HG03558 (cell line): ENCODE results near the gene SKI.
"Not testable (repeated sequence)": the region's sequence is repeated elsewhere in the genome, so short reads cannot be mapped to it uniquely, and the experiment has no call there.

Experiments
- ATAC-seq: cut with Tn5 transposase; IDR thresholded peaks from one replicate; pipeline ENCODE4 v1.9.1; 2021; ENCODE audit warnings: moderate number of reproducible peaks; ENCODE audit not compliant: unreplicated experiment; ENCODE audit errors: extremely low read depth

The SKI gene

DNA sequence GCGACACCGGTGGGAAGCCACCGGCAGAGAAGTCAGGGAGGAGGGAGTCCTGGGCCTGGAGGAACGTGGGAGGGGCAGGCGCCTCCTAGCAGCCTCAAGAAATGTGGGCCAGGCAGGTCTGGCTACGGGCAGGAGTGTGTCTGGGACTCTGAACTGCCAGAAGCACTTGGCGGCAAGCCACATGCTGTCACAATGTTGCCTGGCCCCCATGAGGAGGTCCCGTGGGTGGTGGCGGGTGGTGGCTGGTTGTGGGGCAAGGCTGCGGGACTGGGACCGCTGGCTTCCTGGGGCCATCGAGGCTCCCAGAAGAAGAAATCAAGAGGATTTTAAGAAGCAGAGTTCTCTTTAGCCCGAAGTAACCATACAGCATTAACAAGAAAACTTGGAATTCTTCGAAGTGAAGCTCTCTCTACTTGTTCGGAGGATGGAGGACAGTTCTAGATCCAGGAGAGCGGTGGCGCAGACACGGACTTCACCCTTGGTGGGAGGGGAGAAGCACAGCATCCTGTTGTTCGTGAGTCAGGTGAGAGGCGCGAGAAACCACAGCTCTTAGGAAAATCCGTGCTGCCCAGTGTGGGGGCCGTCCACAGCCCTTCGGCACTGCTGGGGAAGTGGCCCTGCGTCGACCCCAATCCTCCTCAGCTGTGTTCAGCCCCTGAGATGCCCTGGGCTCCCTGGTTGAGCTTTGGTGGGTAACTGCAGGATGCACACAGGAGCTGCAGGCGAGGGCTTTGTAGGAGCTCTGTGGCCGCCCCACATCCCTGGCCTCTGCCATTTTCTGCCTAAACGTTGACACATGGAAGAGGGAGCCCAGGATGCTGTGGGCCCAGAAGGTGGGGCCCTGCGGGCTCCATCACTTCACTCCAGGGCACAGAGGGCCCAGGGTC, 12.4 kb downstream of the SKI start:
- no peak for ATAC-seq

DNA sequence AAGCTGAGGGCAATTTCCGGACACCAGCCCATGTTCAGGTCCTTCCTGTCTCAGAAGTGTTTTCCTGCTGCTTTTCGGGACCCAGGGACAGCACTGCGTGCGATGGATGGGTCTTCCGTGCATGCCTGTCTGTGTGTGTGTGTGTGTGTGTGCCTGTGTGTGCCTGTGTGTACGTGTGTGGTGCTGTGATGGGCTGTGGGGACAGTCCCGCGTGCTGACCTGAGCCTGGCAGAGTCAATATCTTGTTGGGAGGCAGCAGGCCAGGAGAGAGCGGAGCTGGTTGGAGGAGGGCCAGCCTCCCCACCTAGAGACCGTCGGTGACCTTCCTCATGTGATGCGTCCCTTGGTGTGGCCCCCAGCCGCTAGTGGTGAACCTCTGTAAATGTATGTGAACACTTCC, 13.7 kb downstream of the SKI start:
- ATAC-seq = no peak

DNA sequence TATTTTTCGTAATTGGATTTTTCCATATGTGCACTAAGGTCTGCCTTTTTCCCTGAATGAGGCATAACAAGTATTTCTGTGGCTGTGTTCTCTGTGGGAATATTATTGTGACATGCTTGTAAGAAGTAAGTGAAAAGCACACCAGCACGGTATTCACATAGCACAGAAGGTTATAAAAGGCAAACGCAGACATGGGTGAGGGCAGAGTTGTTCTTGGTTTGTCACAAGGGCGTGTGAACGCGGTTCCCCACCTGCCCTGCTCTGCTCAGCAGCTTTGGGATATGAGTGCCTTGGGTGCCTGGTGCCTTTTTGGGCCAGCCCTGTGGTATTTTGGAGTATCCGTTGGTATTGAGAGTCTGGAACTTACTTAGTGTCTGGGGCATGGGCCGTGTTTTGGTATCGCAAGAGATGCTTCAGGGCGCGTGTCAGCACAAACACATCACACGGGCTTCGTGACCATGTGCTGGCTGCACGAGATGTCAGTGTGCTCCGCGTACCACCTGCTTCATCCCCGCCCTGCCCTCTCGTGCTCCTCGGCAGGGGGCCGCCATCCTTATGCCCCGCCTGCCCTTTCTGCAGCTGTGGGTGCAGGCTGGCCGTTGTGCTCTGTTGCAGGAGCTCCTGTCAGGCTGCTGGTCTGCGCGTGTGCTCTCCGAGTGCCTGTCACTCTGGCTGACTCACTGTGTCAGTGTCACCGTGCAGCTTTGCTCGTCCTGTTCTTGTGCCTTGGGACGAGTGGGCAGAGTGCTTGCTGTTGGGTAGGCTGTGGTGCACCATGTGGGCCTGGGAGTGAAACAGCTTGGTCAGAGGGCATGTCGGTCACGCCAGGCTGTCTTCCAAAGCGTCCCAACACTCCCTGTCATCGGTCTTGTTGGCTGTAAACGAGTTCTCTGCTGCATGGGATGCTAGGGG, 15.0 kb downstream of the SKI start:
- no peak for ATAC-seq

DNA sequence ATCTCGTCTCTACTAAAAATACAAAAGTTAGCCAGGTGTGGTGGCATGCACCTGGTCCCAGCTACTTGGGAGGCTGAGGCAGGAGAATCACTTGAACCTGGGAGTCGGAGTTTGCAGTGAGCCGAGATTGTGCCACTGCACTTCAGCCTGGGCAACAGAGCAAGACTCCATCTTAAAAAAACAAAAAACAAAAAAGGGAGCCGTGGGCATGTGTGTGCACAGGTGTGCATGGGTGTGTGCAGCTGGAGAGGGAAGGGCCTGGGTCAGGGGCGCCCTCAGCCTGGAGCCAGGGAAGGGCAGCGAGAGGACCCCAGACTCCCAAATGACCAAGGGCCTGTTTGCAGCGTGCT, 18.9 kb downstream of the SKI start:
- ATAC-seq = not testable (repeated sequence)

DNA sequence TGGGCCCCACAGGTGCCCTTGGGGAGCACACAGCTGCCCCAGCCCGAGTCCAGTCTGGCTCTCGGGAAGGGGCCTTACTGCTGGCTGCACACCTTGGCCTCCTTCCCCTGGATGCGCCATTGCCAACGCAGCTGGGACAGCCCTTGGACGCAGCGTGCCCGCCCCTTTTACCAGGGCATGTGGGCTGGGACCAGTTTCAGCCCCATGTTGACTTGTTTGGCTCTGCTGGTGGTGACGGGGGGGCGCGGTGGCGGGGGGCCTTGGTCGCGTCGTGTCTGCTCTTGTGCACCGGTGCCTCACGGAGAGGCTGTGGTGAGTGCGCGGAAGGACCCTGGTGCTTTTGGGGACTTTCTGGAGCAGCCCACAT, 19.6 kb downstream of the SKI start:
- no peak for ATAC-seq

DNA sequence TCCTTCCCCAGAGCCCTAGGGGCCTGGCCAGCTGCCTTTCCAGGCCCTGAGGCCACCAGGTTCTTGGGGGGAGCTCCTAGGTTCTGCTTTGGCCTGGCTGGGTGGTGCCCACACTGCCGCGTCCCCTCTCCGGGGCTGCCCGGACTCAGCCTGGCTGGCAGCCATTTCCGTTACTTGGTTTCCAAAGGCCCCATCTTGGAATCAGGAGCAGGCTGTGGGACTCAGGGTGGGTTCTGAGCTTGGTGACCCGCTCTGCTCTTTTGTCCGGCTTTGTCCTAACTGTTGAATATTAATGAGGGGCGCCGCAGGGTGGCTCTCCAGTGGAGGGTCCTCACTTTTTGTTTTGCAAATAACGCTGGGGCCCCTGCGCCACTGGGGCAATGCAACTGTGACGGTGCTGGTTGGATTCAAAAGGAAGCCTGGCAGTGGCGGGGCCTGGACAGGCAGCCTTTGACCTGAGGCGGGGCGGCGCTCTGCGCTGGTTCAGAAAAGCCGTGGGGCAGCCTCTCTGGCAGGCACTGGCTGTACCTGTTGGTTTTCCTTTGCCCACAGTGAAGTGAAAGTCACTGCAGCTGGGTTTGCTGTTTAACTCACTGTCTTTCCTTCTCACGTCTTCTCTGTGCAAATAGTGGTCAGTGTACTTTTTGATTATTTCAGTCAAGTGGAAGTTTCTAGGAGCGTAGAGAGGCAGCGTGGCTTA, 20.2 kb downstream of the SKI start:
- ATAC-seq = no peak

DNA sequence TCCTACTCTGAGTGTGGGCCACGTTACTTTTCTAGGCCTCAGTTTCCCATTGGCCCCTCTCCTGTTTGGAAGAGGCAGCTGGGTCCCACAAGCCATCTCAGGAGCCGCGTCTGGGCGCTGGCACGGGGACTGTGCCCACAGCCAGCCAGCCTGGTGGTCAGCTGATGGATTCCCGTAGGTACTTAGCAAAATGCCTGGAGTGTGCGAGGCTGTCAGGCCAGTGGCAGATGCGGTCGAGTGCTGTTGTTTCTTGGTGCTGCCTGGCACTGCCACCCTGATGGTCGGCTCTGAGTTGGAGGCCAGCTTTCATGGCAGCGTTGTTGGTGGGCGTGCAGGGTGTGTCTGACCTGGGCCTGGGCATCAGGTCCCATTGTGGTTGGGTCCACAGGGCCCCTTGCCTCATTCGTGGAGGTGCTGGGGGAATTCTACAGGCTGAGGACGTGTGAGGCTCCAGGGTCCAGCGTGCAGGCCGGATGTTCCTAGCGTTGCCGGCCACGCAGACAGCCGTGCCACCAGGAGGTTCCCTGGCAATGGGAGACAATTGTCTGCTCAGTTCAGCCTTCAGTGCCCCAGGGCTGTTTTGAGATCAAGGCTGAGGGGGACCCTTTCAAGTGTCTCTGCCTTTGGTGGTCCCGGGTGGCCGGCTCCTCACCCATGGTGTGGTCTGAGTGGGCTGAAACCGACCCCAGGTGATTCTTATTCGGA, 20.9 kb downstream of the SKI start:
- ATAC-seq = no peak

DNA sequence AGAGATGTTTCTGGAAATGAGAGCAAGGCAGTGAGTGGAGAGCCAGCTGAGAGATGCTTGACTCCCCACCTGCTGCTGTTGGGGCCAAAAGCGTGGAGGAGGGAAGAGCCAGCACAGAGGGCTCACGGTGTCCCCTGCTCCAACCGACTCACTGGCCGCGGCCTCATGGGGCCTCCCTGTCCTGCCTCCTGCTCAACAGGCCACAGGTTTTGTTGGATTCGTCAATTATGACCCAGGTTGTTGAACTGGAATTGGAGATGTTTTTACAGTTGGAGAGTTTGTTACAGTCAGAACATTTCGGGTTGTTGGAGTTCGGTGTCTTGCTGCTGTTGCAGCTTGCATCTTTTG, 21.4 kb downstream of the SKI start:
- no peak for ATAC-seq

DNA sequence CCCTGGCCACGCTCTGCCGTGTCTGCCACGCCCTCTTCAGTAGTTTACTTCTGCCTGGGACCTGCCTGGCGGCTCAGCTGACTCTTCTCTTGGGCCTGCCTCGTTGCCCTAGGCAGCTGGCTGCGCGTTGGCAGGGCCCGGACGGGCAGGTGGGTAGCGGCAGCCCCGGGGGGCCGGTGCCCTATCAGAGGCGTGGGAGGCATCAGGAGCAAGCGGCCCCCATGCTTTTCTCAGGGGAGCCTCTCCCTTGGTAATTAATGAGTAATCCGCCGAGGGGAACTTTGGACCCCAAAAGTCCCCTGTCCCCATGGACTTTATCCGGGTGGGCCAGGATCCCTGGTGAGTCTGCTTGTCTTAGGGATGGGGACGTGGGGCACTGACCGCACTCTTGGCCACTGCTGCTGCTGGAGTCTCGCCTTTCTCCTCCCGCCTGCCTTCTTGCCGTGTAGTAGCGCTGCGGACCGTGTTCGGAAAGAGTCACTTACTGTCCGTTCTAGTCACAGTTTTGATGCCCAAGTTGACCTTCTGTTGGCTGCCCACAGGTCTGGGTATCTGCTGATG, 22.7 kb downstream of the SKI start:
- no peak for ATAC-seq

DNA sequence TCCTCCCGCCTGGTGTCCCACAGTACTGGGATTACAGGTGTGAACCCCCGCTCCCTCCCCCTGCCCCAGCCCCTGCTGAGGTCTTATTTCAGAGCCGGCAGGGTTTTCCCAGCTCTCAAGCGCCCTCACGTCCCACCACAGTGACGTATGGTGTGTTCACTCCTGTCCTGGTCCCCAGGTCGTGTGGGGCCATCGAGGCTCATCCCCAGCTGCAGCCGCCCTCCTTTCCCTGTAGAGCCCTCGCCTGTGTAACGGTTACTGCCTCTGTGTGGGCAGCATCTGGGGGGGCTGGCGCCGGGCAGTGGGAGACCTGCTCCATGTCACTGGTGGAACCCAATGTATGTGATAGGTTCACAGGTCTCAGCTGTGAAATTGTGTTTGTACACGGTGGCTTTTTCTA, 23.2 kb downstream of the SKI start:
- ATAC-seq = no peak

DNA sequence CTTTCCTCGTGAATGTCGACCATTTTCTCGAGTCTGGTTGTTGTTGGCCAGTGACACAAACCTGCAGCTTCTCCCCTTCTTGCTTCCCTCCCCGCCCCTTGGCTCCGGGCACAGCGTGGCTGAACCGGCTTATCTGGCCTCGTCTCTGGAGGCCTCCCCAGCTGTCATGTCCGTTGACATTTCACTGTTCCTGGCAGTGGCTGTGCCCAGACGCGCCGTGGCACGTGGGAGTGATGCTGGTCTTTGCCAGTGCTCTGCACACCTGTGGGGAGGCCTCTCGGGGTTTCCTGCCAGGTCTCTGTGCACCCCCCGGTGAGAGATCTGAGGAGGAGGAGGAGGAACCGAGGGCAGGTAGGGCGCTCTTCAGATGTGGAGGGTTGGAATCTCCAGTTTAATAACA, 23.7 kb downstream of the SKI start:
- no peak for ATAC-seq

DNA sequence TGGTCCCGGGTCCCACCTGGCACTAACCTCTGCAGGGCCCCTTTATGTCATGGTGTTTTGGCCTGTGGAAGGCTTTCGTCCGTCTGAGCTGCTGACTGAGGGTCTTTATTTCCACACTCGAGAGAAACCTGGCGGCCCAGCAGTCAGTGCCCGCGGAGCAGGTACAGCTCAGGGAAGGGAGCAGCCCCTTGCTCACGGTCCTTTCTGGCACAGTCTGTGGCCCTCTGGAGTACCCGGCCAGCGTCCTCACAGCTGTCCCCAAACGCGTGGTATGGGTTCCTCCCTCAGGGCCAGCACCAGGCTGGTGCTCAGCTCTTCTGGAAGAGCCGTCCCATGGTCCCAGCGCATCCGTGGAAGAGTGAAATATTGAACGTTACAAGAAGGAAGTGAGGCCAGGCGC, 24.3 kb downstream of the SKI start:
- ATAC-seq = no peak

DNA sequence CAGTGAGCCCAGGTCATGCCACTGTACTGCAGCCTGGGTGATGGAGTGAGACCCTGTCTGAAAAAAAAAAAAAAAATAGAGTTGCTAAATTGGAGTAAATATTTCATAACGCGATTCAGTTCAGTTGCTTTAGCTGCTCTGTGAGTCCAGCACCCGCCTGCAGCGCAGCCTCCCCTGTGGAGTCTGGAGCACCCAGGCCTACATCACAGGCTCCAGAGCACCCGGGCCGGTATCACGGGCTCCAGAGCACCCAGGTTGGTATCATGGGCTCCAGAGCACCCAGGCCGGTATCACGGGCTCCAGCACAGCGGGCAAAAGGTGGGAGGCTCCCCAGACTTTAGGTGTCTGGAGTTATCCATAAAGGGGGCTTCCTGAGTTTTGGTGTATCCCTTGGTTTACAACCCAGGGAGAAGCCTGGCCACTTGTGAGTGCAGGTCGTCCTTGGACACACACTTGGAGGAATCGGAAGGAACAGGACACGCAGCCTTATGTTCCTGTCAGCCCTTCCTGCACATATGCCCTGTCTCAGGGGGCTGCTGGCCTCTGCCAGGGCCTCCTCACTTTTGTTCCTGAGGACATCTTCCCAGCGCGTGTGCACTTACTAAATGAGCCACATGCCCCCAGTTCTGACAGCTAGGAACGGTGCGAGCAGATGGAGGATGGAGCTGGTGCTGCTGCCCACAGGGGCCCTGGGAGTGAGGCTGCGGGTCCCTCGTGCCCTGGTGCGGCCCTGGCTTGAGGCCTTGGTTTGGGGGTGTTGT, 25.1 kb downstream of the SKI start:
- no peak for ATAC-seq

DNA sequence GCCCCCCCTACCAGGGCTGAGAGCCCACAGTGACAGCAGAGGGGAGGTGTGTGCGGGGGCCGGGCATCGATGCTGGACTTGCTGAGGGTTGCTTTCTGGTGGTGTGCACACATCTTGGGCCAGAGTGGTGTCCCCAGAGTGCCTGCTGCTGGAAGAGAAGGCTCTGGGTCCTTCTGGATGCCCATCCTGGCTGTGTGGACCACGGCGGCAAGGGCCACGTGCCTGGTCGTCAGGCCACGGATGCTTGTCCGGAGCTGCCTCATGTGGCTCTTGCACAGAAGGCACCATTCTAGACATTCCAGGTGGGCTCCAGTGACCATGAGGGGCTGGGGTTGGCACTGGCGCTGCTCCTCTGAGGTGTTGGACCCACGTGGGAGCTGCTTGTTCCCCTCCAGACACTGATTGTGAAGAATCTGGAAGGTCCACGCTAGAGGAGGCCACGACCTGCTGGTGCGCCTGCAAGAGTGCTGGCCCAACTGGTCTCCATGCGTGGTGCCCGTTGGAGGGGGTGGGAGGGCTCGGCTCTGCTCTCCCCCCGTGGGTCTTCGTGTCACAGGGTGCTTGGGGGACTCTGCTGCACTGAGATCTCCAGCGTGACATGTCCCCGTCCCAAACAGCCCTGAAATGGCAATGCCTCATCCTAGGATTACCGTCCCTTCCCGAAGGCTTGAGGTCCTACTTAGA, 25.8 kb downstream of the SKI start:
- ATAC-seq = no peak

DNA sequence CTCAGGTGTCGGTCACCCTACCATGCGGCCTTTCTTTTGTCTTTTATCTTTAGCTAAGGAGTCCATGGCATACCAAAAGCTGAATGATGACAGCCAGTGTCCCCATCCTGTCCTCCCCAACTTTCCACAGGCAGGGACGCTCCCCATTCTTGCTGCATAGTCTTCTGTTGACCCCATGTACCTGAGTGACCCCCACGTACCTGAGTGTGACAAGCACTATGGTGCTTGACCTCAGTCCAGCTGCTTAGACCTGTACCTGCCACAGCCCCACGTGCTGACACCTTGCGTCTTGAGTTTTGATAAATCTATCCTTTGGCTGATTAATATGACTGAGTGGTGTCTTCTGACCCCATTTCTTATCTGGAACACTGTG, 26.9 kb downstream of the SKI start:
- ATAC-seq = no peak

DNA sequence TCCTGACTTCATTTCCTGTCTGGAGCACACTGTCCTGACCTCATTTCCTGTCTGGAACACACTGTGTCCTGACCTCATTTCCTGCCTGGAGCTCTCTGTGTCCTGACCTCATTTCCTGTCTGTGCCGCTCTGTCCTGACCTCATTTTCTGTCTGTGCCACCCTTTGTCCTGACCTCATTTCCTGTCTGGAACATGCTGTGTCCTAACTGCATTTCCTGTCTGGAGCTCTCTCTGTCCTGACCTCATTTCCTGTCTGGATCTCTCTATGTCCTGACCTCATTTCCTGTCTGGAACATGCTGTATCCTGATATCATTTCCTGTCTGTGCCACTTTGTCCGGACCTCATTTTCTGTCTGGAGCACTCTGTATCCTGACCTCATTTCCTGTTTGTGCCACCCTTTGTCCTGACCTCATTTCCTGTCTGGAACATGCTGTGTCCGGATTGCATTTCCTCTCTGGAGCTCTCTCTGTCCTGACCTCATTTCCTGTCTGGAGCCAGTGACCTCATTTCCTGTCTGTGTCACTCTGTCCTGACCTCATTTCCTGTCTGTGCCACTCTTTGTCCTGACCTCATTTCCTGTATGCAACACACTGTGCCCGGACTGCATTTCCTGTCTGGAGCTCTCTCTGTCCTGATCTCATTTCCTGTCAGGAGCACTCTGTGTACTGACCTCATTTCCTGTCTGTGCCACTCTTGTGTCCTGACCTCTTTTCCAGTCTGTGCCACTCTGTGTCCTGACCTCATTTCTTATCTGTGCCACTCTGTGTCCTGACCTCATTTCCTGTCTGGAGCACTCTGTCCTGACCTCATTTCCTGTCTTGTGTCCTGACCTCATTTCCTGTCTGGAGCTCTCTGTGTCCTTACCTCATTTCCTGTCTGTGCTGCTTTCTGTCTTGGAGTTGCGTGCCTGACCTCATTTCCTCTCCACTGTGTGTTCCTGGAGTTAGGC, 27.6 kb downstream of the SKI start:
- no peak for ATAC-seq

DNA sequence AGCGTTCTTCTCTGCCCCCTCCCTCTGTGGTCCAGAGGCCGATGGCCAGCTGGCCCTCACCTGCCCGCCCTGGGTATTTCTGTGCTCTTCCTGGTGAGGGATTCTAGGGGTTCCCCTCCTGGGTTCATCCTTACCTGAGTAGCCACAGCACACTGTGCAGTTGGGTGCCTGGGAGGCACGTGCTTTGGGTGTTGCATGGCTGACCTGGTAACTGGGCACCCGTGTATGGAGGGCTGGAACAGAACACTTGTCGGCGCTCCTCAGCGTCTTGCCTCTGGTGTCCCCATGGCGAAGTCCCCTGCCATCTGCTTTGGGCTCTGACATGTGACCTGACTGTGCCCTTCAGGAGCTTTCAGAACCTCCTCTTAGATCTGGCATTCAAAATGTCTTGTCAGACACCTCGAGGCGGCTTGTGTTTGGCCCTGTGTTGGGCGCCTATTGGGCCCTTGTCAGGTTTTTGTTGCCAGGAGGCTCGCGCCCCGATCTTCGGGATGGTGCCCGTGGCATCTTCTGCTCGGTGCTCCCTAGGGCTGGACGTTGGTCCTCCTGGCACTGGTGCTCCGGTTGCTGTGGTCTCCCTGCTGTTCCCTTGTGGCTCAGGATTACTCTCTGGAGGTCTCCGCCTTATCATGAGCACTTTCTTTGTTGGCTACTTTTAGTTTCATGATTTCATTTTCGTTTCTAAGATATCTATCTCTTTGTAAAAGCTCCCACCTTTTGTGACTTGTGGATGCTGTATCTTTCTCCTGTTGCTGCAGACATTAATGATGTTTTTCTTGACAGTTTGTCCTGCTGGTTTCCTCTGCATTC, 28.5 kb downstream of the SKI start:
- no peak for ATAC-seq
